Measurements from ENCODE around the gene VPS50. TPM values are rescaled to one million over a fixed set of nuclear protein-coding genes. Genes with fewer than 3 reads are reported as not detected.

Gene VPS50
- total RNA-seq, result 16.7 and 17.0 TPM in 2 replicates

DNA sequence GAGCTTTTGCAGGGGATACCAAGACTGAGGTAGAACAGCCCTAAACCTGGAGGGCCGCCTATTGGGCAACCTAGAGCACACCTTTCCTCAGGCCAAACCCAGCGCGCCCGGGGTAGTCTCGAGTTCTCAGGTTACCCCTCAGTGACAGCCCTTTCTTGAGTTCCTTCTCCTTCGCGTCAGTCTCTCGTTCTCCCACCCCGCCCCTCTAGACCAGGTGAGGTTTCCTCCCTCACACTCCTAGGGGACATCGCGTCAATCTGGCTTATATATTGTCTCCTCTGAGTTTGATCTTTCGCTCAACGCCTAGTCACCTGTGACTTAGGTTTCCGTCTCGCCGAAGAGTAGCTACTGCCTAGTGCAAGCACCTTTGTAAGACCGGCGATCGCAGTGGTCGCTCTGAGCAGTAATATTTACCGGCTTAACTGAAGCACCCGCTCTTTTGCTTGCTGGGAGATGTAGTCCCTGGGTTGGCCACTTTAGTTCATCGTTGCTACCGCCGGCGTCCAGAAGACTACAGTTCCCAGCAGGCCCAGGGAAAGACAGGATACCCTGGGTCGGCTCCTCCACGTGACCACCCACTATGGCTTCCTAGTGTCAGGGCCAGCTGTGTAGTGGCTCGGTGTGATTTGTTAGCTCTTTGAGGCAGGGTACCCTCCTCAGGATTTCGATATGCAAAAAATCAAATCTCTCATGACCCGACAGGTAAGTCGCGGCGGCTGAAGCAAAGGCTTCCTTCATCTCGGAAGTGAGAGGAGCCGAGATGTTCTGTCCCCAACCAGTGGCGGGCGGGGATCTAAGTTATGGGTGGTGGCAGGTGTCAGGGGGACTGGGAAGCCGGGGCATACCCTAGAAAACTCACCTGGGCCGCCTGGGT, at the start of gene VPS50:
VPS50 (plus strand) TSS at position 568 of the 874 bp plus-strand sequence; CDS start at position 670, 102 bp downstream.
- no peaks in the 10 kb centered on the region for H3K36me3 Mint-ChIP-seq (ENCODE audit: low read depth)
- peaks cover 7% of the 10 kb centered on the region for H3K27me3 Mint-ChIP-seq (ENCODE audit: insufficient read depth)
- H3K4me1 Mint-ChIP-seq (ENCODE audit: low read depth), result peaks cover 18% of the 10 kb centered on the region
- intact Hi-C loops (cut with micrococcal nuclease), result loop anchor here (1.0 to 5.0 kb wide), 12 partner anchors 114 to 1425 kb away; partner anchors contain the start of genes AKAP9, BET1, COL1A2 and CYP51A1
- H3K4me3 Mint-ChIP-seq, result peak within 1 kb of the TSS; percentile 98
- peak within 1 kb of the TSS; percentile 93 for H3K27ac Mint-ChIP-seq
- no peaks in the 10 kb centered on the region for H3K9me3 Mint-ChIP-seq
- DNase-seq (ENCODE audit: low spot score), result peak; percentile 91

DNA sequence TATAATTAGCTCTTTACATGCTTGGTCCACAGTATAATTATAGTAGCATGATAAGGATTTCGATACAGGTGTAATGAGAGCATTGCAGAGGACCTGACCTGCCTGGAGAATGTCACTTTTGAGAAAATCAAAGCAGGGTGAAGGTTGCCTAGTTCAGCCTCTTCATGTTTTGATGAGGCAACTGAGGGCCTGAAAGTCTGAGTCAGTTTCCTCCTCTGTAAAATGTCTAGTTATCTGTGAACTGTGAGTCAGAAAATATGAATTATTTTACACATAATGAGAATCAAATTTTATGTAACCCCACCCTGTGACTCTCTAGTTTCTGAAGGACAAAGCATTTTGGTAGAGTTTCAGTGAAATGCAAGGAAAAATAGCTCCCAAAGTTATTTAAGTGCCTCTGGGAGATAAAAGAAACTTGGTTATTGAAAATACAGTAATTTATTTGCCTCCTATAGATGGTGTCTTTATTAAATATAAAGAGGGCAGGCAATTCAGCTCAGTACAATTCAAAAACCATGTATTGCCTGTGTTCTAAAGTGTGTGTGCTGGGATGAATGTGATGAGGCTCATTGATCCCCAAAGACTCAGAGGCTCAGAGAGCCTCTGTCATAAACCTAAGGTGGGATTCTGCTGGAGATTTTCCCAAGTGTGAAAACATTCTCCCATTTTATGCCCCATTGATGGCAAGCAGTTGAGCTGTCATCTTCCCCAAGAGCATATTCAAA, 46.7 kb upstream of the VPS50 start:
- Mint-ChIP-seq H3K27ac (no peak overlapping the region), H3K9me3 (no peaks in the 10 kb centered on the region), H3K4me3 (no peak overlapping the region), H3K4me1 (ENCODE audit: low read depth) (no peaks in the 10 kb centered on the region), H3K36me3 (ENCODE audit: low read depth) (no peaks in the 10 kb centered on the region), H3K27me3 (ENCODE audit: insufficient read depth) (peaks cover 33% of the 10 kb centered on the region)
- intact Hi-C loops (cut with micrococcal nuclease), result no loop called here
- DNase-seq (ENCODE audit: low spot score), result no peak

- Mint-ChIP-seq H3K27ac (no peak overlapping the region), H3K9me3 (no peaks in the 10 kb centered on the region), H3K4me3 (no peak overlapping the region), H3K36me3 (ENCODE audit: low read depth) (no peaks in the 10 kb centered on the region), H3K27me3 (ENCODE audit: insufficient read depth) (peaks cover 37% of the 10 kb centered on the region), H3K4me1 (ENCODE audit: low read depth) (no peaks in the 10 kb centered on the region)
- intact Hi-C loops (cut with micrococcal nuclease), result no loop called here
- no peak for DNase-seq (ENCODE audit: low spot score)
These were observed 43.1 kb upstream of the VPS50 start for GRCh38 chr7:93188870-93189634.

DNA sequence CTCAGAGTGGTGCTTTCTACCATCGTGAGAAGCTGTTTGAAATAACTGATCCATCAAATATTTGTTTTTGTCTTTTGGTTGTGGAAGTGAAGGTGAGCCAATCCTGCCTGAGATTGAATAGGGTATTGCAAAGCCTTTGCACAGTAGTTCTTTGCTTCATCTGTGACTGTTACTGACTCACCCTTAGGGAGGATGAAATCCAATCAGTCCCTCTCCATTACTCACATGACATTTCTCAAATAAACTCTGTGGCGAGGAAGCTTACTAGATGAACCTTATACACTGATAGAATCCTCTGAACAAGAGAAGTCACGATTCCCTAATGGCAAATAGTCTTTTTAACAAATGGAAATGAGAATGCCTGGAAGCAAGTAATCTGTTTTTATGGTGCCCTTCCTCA, 37.8 kb upstream of the VPS50 start:
- no peak overlapping the region for H3K27ac Mint-ChIP-seq
- H3K27me3 Mint-ChIP-seq (ENCODE audit: insufficient read depth), result peaks cover 33% of the 10 kb centered on the region
- DNase-seq (ENCODE audit: low spot score), result no peak
- no peaks in the 10 kb centered on the region for H3K4me1 Mint-ChIP-seq (ENCODE audit: low read depth)
- H3K4me3 Mint-ChIP-seq, result no peak overlapping the region
- H3K36me3 Mint-ChIP-seq (ENCODE audit: low read depth), result no peaks in the 10 kb centered on the region
- no peaks in the 10 kb centered on the region for H3K9me3 Mint-ChIP-seq
- intact Hi-C loops (cut with micrococcal nuclease), result no loop called here

- intact Hi-C loops (cut with micrococcal nuclease), result no loop called here
- H3K36me3 Mint-ChIP-seq (ENCODE audit: low read depth), result no peaks in the 10 kb centered on the region
- no peak overlapping the region for H3K4me3 Mint-ChIP-seq
- H3K9me3 Mint-ChIP-seq, result no peaks in the 10 kb centered on the region
- H3K27ac Mint-ChIP-seq, result no peak overlapping the region
- no peak for DNase-seq (ENCODE audit: low spot score)
- H3K4me1 Mint-ChIP-seq (ENCODE audit: low read depth), result no peaks in the 10 kb centered on the region
- H3K27me3 Mint-ChIP-seq (ENCODE audit: insufficient read depth), result peaks cover 27% of the 10 kb centered on the region
These were observed 35.8 kb upstream of the VPS50 start for GRCh38 chr7:93196336-93196735.

GRCh38 chr7:93198472-93198871, 33.7 kb upstream of the VPS50 start:
- intact Hi-C loops (cut with micrococcal nuclease), result no loop called here
- Mint-ChIP-seq H3K4me1 (ENCODE audit: low read depth) (no peaks in the 10 kb centered on the region), H3K27me3 (ENCODE audit: insufficient read depth) (peaks cover 27% of the 10 kb centered on the region), H3K36me3 (ENCODE audit: low read depth) (no peaks in the 10 kb centered on the region), H3K4me3 (no peak overlapping the region), H3K9me3 (no peaks in the 10 kb centered on the region), H3K27ac (no peak overlapping the region)
- DNase-seq (ENCODE audit: low spot score), result no peak

DNA sequence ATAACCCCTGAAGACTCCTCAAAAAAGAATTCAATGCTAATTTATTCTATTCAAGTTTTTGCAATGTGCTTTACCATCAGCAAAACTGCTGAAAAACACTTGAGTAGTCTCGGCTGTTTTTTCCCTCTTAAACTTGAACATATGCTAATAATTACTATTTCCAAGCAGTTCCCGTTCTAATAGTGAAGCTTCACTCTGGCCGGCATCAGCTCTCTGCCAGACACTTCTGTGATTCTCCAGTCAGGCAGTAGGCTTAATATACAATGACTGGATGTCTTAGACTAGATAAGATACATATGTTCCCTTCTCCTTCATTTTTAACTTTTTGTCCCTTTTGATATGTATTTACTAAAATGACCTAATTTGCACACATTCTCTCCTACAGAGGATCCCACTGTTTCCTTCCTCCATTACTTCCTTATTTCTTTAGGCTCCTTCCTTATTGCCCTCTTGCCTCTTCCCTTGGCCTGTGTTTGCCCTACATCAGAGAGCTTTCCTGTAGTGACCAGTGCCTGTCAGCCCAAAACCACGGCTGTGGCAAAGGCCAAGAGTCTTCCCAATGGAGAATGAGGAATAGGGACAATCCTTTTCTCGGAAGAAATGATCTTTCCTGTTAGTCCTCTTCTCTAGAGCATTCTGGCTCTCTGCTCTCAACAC, 29.4 kb upstream of the VPS50 start:
- Mint-ChIP-seq H3K27ac (no peak overlapping the region), H3K27me3 (ENCODE audit: insufficient read depth) (peaks cover 32% of the 10 kb centered on the region), H3K36me3 (ENCODE audit: low read depth) (no peaks in the 10 kb centered on the region), H3K4me3 (no peak overlapping the region), H3K4me1 (ENCODE audit: low read depth) (no peaks in the 10 kb centered on the region), H3K9me3 (no peaks in the 10 kb centered on the region)
- no peak for DNase-seq (ENCODE audit: low spot score)
- intact Hi-C loops (cut with micrococcal nuclease), result no loop called here

DNA sequence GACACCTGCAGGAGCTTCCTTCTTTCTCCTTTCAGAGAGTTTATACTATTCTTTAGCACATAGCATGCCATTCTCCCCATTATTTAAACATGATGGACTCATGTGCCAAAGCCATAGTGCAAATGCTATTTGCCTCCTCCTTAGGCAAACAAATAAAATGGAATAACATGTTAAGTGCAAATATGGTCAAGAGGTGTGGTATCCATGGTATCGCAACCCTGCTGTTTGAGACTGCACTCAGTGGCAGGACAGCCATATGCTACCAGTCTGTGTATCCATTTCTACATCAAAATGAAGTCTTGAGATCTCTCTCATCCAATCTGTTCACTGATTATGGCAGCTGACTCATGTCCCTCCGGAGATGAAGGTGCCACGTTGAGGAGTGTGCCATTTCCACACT, 28.7 kb upstream of the VPS50 start:
- H3K36me3 Mint-ChIP-seq (ENCODE audit: low read depth), result no peaks in the 10 kb centered on the region
- H3K4me3 Mint-ChIP-seq, result no peak overlapping the region
- H3K27me3 Mint-ChIP-seq (ENCODE audit: insufficient read depth), result peaks cover 33% of the 10 kb centered on the region
- intact Hi-C loops (cut with micrococcal nuclease), result no loop called here
- DNase-seq (ENCODE audit: low spot score), result no peak
- no peaks in the 10 kb centered on the region for H3K4me1 Mint-ChIP-seq (ENCODE audit: low read depth)
- H3K9me3 Mint-ChIP-seq, result no peaks in the 10 kb centered on the region
- H3K27ac Mint-ChIP-seq, result no peak overlapping the region

GRCh38 chr7:93205046-93205445, 27.1 kb upstream of the VPS50 start:
- Mint-ChIP-seq H3K4me3 (no peak overlapping the region), H3K36me3 (ENCODE audit: low read depth) (no peaks in the 10 kb centered on the region), H3K27me3 (ENCODE audit: insufficient read depth) (peaks cover 32% of the 10 kb centered on the region), H3K9me3 (no peaks in the 10 kb centered on the region), H3K4me1 (ENCODE audit: low read depth) (no peaks in the 10 kb centered on the region), H3K27ac (no peak overlapping the region)
- no peak for DNase-seq (ENCODE audit: low spot score)
- intact Hi-C loops (cut with micrococcal nuclease), result no loop called here

DNA sequence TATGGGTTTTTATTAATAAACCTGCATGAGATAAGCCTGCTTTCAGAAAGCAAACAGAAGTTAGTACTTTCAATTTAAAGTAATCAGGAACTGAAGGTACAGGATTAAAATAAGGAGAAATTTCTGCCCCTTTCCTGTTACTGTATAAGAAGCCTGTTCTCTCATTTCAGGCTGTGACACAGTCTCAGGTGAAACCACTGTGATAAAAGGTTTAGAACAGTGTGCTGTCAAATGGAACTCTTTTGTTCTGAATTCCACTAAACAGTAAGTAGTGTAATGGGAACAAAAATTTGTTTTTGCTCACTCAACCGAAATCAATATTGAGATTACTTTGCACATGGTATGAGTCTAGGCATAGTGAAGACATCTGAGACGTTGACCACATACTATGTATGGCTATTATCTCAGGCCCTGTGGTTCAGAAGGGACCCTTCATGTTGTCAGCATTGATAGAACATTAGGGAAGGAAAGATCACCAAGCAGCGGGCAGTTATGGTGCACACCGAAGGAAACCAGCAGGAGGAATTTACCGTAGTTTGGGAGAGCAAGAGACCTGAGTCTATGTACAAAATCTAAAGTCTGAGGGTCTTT, 20.8 kb upstream of the VPS50 start:
- intact Hi-C loops (cut with micrococcal nuclease), result no loop called here
- Mint-ChIP-seq H3K36me3 (ENCODE audit: low read depth) (no peaks in the 10 kb centered on the region), H3K4me1 (ENCODE audit: low read depth) (no peaks in the 10 kb centered on the region), H3K27ac (no peak overlapping the region), H3K4me3 (no peak overlapping the region), H3K27me3 (ENCODE audit: insufficient read depth) (peaks cover 60% of the 10 kb centered on the region), H3K9me3 (no peaks in the 10 kb centered on the region)
- DNase-seq (ENCODE audit: low spot score), result no peak

DNA sequence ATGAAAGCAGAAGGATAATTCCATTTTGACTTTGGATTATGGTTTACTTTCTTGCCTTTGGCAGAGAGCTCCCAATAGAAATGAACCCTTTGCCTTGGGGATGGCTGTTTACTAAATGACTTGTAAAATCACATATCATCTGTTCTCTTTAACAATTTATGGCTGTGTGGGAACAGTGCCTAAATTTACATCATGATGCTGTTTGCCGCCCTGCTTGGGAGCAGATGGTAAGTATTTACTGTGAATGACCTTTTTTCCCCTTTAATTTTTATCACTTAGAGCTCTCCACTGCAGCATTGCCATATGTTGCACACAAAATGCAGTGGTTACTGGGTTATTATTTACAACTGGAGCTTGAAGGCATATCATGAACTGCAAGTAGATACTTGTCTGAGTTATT, 19.3 kb upstream of the VPS50 start:
- peaks cover 51% of the 10 kb centered on the region for H3K27me3 Mint-ChIP-seq (ENCODE audit: insufficient read depth)
- no peaks in the 10 kb centered on the region for H3K36me3 Mint-ChIP-seq (ENCODE audit: low read depth)
- no peak overlapping the region for H3K4me3 Mint-ChIP-seq
- no peaks in the 10 kb centered on the region for H3K9me3 Mint-ChIP-seq
- intact Hi-C loops (cut with micrococcal nuclease), result no loop called here
- H3K4me1 Mint-ChIP-seq (ENCODE audit: low read depth), result no peaks in the 10 kb centered on the region
- DNase-seq (ENCODE audit: low spot score), result no peak
- no peak overlapping the region for H3K27ac Mint-ChIP-seq
